HEK293 (cell line): Measurements from ENCODE around the gene HACD3.

Experiments
- BCL11B ChIP-seq: fragments of 450-650 bp; formaldehyde crosslinking; IDR thresholded peaks from 2 replicates; pipeline ENCODE4 v1.5.1; 2016; ENCODE audit warnings: low read depth, missing biosample characterization, missing genetic modification characterization
- HOXD13 ChIP-seq: sonication (generic); formaldehyde crosslinking; IDR thresholded peaks from 2 replicates; pipeline ENCODE4 v1.8.0; 2022; ENCODE audit warnings: missing genetic modification reagents, borderline replicate concordance
- MZF1 ChIP-seq: fragments of 450-650 bp; formaldehyde crosslinking; IDR thresholded peaks from 2 replicates; pipeline ENCODE4 v1.5.1; 2017; ENCODE audit warnings: missing biosample characterization, missing genetic modification characterization, borderline replicate concordance
- PRDM10 ChIP-seq: fragments of 450-650 bp; formaldehyde crosslinking; IDR thresholded peaks from 2 replicates; pipeline ENCODE4 v1.5.1; 2016; ENCODE audit warnings: missing biosample characterization, missing genetic modification characterization
- PRDM4 ChIP-seq: fragments of 450-650 bp; formaldehyde crosslinking; IDR thresholded peaks from 2 replicates; pipeline ENCODE4 v1.5.1; 2017; ENCODE audit warnings: missing biosample characterization, missing genetic modification characterization
- REPIN1 ChIP-seq: fragments of 450-650 bp; formaldehyde crosslinking; IDR thresholded peaks from 2 replicates; pipeline ENCODE4 v1.5.1; 2017; ENCODE audit warnings: missing biosample characterization, missing genetic modification characterization, low read depth
- SCRT1 ChIP-seq: fragments of 450-650 bp; formaldehyde crosslinking; IDR thresholded peaks from 2 replicates; pipeline ENCODE4 v1.5.1; 2016; ENCODE audit warnings: missing biosample characterization, missing genetic modification characterization, borderline replicate concordance
- SCRT2 ChIP-seq: fragments of 450-650 bp; formaldehyde crosslinking; IDR thresholded peaks from 2 replicates; pipeline ENCODE4 v1.5.1; 2016; ENCODE audit warnings: missing biosample characterization, missing genetic modification characterization
- ZFP69B ChIP-seq: fragments of 450-650 bp; formaldehyde crosslinking; IDR thresholded peaks from 2 replicates; pipeline ENCODE4 v1.5.1; 2016; ENCODE audit warnings: missing biosample characterization, missing genetic modification characterization
- ZNF121 ChIP-seq: fragments of 450-650 bp; formaldehyde crosslinking; IDR thresholded peaks from 2 replicates; pipeline ENCODE4 v1.5.1; 2016; ENCODE audit warnings: missing biosample characterization, missing genetic modification characterization
- ZNF157 ChIP-seq: fragments of 450-650 bp; formaldehyde crosslinking; IDR thresholded peaks from 2 replicates; pipeline ENCODE4 v1.5.1; 2016; ENCODE audit warnings: missing biosample characterization, missing genetic modification characterization
- ZNF211 ChIP-seq: fragments of 450-650 bp; formaldehyde crosslinking; IDR thresholded peaks from 2 replicates; pipeline ENCODE4 v1.5.1; 2016; ENCODE audit warnings: low read depth, missing biosample characterization, missing genetic modification characterization
- ZNF23 ChIP-seq: fragments of 450-650 bp; formaldehyde crosslinking; IDR thresholded peaks from 2 replicates; pipeline ENCODE4 v1.5.1; 2016; ENCODE audit warnings: missing biosample characterization, missing genetic modification characterization, borderline replicate concordance
- ZNF239 ChIP-seq: fragments of 450-650 bp; formaldehyde crosslinking; IDR thresholded peaks from 2 replicates; pipeline ENCODE4 v1.5.1; 2016; ENCODE audit warnings: missing biosample characterization, missing genetic modification characterization
- ZNF266 ChIP-seq: fragments of 450-650 bp; formaldehyde crosslinking; IDR thresholded peaks from 2 replicates; pipeline ENCODE4 v1.5.1; 2016; ENCODE audit warnings: missing biosample characterization, missing genetic modification characterization, low read depth
- ZNF274 ChIP-seq, 2 experiments: fragments of 200-500 bp in 1 of 2; fragments of 450-650 bp in 1 of 2; sonication (Bioruptor generic) in 1 of 2; formaldehyde crosslinking in 1 of 2; IDR thresholded peaks; 2 replicates each; pipeline versions ENCODE4 v1.5.1 to v1.6.1; 2014 to 2016; ENCODE audit warnings: borderline replicate concordance in 1 of 2, inconsistent platforms in 1 of 2, low read length in 1 of 2, missing biosample characterization in 1 of 2, missing genetic modification characterization in 1 of 2
- ZNF501 ChIP-seq: fragments of 450-650 bp; formaldehyde crosslinking; IDR thresholded peaks from 2 replicates; pipeline ENCODE4 v1.5.1; 2016; ENCODE audit warnings: missing biosample characterization, missing genetic modification characterization
- ZNF621 ChIP-seq: fragments of 450-650 bp; formaldehyde crosslinking; IDR thresholded peaks from 2 replicates; pipeline ENCODE4 v1.5.1; 2017; ENCODE audit warnings: missing biosample characterization, missing genetic modification characterization
- ZNF623 ChIP-seq: fragments of 450-650 bp; formaldehyde crosslinking; IDR thresholded peaks from 2 replicates; pipeline ENCODE4 v1.5.1; 2016; ENCODE audit warnings: missing biosample characterization, missing genetic modification characterization
- ZNF76 ChIP-seq: fragments of 450-650 bp; formaldehyde crosslinking; IDR thresholded peaks from 2 replicates; pipeline ENCODE4; 2016; ENCODE audit warnings: low read depth, missing biosample characterization, missing genetic modification characterization, borderline replicate concordance
- ZSCAN23 ChIP-seq: fragments of 450-650 bp; formaldehyde crosslinking; IDR thresholded peaks from 2 replicates; pipeline ENCODE4 v1.5.1; 2016; ENCODE audit warnings: missing biosample characterization, missing genetic modification characterization
- TF ChIP-seq, protein P1 (sequence below): fragments of 450-650 bp; formaldehyde crosslinking; IDR thresholded peaks from 2 replicates; pipeline ENCODE4 v1.5.0; 2017; ENCODE audit warnings: missing biosample characterization, missing genetic modification characterization, borderline replicate concordance
- TF ChIP-seq, protein P2 (sequence below): fragments of 450-650 bp; formaldehyde crosslinking; IDR thresholded peaks from 2 replicates; pipeline ENCODE4 v1.5.1; 2016; ENCODE audit warnings: missing biosample characterization, missing genetic modification characterization

Gene HACD3

DNA sequence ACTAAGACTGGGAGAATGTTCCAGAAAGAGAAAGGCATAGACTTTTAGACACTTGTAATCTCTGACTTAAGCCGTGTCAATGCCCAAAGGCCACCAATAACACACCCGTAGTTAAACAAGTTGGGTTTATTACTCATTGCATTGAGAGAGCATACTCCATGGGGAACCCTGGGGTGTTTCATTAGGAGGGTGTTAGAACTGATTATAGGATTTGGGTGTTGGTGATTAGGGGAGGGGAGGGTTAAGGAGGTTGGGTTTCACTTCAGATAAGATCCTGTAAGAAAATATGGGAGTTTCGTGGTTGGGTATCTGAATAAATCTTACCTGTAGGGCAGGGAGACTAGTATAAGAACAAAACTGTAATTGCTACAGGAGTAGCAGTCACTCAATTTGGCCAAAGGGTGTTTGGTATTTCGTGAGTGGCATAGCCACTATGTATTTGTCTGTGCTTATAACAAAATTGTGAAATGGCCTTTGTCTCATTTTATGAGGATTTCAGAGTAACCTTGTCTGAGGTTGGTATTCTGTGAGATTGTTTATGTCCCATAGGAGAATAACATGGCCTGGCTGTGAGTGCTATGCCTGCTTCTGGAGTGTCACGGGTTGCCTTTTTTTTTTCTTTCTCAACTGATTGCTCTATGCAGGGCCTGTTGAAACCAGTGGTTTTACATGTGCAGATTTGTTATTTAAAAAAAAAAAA is 2.9 kb downstream of the HACD3 start (continued):
- no peak for TF ChIP-seq REPIN1 (tag by site-specific recombination)
- no peak for TF ChIP-seq BCL11B (tag by site-specific recombination)
- TF ChIP-seq ZNF274 (IDR thresholded peaks at IDR 0.05; ENCODE audit: low read length), result no peak
- TF ChIP-seq ZNF274 (tag by site-specific recombination; IDR thresholded peaks at IDR 0.05; ENCODE audit: borderline replicate concordance), result no peak
- TF ChIP-seq ZNF266 (tag by site-specific recombination), result no peak
- TF ChIP-seq PRDM10 (tag by site-specific recombination), result 0 out of 2 replicates have a peak, but pooled peaks have one; percentile 6
- no peak for TF ChIP-seq ZFP69B (tag by site-specific recombination)
- TF ChIP-seq MZF1 (tag by site-specific recombination), result no peak
- no peak for TF ChIP-seq ZNF623 (tag by site-specific recombination)
- TF ChIP-seq, protein P1, sequence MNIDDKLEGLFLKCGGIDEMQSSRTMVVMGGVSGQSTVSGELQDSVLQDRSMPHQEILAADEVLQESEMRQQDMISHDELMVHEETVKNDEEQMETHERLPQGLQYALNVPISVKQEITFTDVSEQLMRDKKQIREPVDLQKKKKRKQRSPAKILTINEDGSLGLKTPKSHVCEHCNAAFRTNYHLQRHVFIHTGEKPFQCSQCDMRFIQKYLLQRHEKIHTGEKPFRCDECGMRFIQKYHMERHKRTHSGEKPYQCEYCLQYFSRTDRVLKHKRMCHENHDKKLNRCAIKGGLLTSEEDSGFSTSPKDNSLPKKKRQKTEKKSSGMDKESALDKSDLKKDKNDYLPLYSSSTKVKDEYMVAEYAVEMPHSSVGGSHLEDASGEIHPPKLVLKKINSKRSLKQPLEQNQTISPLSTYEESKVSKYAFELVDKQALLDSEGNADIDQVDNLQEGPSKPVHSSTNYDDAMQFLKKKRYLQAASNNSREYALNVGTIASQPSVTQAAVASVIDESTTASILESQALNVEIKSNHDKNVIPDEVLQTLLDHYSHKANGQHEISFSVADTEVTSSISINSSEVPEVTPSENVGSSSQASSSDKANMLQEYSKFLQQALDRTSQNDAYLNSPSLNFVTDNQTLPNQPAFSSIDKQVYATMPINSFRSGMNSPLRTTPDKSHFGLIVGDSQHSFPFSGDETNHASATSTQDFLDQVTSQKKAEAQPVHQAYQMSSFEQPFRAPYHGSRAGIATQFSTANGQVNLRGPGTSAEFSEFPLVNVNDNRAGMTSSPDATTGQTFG (tag by site-specific recombination), result no peak
- no peak for TF ChIP-seq HOXD13
- peak; percentile 81 for TF ChIP-seq PRDM4 (tag by site-specific recombination)
- no peak for TF ChIP-seq ZNF23 (tag by site-specific recombination)
- TF ChIP-seq ZNF121, result no peak
- TF ChIP-seq, protein P2, sequence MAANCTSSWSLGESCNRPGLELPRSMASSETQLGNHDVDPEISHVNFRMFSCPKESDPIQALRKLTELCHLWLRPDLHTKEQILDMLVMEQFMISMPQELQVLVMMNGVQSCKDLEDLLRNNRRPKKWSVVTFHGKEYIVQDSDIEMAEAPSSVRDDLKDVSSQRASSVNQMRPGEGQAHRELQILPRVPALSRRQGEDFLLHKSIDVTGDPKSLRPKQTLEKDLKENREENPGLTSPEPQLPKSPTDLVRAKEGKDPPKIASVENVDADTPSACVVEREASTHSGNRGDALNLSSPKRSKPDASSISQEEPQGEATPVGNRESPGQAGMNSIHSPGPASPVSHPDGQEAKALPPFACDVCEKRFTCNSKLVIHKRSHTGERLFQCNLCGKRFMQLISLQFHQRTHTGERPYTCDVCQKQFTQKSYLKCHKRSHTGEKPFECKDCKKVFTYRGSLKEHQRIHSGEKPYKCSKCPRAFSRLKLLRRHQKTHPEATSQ, result no peak
- TF ChIP-seq ZNF76 (tag by site-specific recombination), result no peak
- no peak; the same call in 1 of the 2 replicates for TF ChIP-seq SCRT2 (tag by site-specific recombination)
- no peak for TF ChIP-seq ZNF621 (tag by site-specific recombination)
- TF ChIP-seq ZSCAN23 (tag by site-specific recombination), result no peak; the same call in 1 of the 2 replicates
- TF ChIP-seq ZNF501, result no peak; the same call in 1 of the 2 replicates
- TF ChIP-seq ZNF157 (tag by site-specific recombination), result no peak
- TF ChIP-seq SCRT1 (tag by site-specific recombination), result peak; percentile 70; the same call in 1 of the 2 replicates
- no peak for TF ChIP-seq ZNF239 (tag by site-specific recombination)
- no peak for TF ChIP-seq ZNF211
